Measurements from ENCODE around the gene PRKAG2.

Gene PRKAG2

GRCh38 chr7:151684408-151685175, 192.3 kb downstream of the PRKAG2 start:
- CTCF ChIA-PET = interaction anchor here (1.3 kb wide), 1 partner anchor 17 kb away, joined by 3 read pairs; no protein-coding TSS in a partner anchor
- DNase-seq (ENCODE audit: extremely low spot score) = no peak
- POLR2A ChIA-PET = no interaction called here
- no peak for TF ChIP-seq CTCF (IDR thresholded peaks at IDR 0.05; ENCODE audit: control extremely low read depth, extremely low read depth, low read depth, missing control alignments)

GRCh38 chr7:151683615-151684407, 193.1 kb downstream of the PRKAG2 start:
- ChIA-PET POLR2A (no interaction called here), CTCF (interaction anchor here (1.3 kb wide), 1 partner anchor 16 kb away, joined by 3 read pairs; no protein-coding TSS in a partner anchor)
- TF ChIP-seq CTCF (IDR thresholded peaks at IDR 0.05; ENCODE audit: control extremely low read depth, extremely low read depth, low read depth, missing control alignments) = no peak
- no peak for DNase-seq (ENCODE audit: extremely low spot score)

GRCh38 chr7:151682831-151683614, 193.9 kb downstream of the PRKAG2 start:
- POLR2A ChIA-PET = no interaction called here

GRCh38 chr7:151681726-151682125, 195.2 kb downstream of the PRKAG2 start:
- DNase-seq (ENCODE audit: extremely low spot score) = no peak
- CTCF ChIA-PET = interaction anchor here (1.7 kb wide), 1 partner anchor 9 kb away, joined by 3 read pairs; no protein-coding TSS in a partner anchor
- TF ChIP-seq CTCF (IDR thresholded peaks at IDR 0.05; ENCODE audit: control extremely low read depth, extremely low read depth, low read depth, missing control alignments) = no peak
- POLR2A ChIA-PET = no interaction called here

More at GRCh38 chr7:151682831-151683614, 193.9 kb downstream of the PRKAG2 start:
- no peak for DNase-seq (ENCODE audit: extremely low spot score)
- no peak for TF ChIP-seq CTCF (IDR thresholded peaks at IDR 0.05; ENCODE audit: control extremely low read depth, extremely low read depth, low read depth, missing control alignments)
- CTCF ChIA-PET = no interaction called here

GRCh38 chr7:151680810-151681209, 196.1 kb downstream of the PRKAG2 start:
- DNase-seq (ENCODE audit: extremely low spot score) = no peak
- TF ChIP-seq CTCF (IDR thresholded peaks at IDR 0.05; ENCODE audit: control extremely low read depth, extremely low read depth, low read depth, missing control alignments) = no peak
- ChIA-PET CTCF (interaction anchor here (1.7 kb wide), 1 partner anchor 10 kb away, joined by 3 read pairs; no protein-coding TSS in a partner anchor), POLR2A (no interaction called here)
